KMS-11 (cell line): ENCODE measurements around the gene ERGIC3.
"Not testable (repeated sequence)": the region's sequence is repeated elsewhere in the genome, so short reads cannot be mapped to it uniquely, and the experiment has no call there.

Source experiments
- H2AFZ ChIP-seq: fragments of 200-600 bp; sonication (generic); 2 replicates; pipeline ENCODE4 v1.6.1; 2016; ENCODE audit warnings: antibody characterized with exemption, mixed run types, low read depth
- H3K27ac ChIP-seq: fragments of 200-600 bp; sonication (generic); 2 replicates; pipeline ENCODE4 v1.6.1; 2016; ENCODE audit warnings: mild to moderate bottlenecking, mixed run types
- H3K27me3 ChIP-seq: fragments of 200-600 bp; sonication (generic); 2 replicates; pipeline ENCODE4 v1.6.1; 2017; ENCODE audit warnings: mild to moderate bottlenecking, low read depth, mixed run types, moderate library complexity; ENCODE audit not compliant: insufficient read depth
- H3K36me3 ChIP-seq: fragments of 200-600 bp; sonication (generic); 2 replicates; pipeline ENCODE4 v1.6.1; 2017; ENCODE audit warnings: mild to moderate bottlenecking, mixed run types; ENCODE audit not compliant: insufficient read depth
- H3K4me1 ChIP-seq: fragments of 200-600 bp; sonication (generic); 2 replicates; pipeline ENCODE4 v1.6.1; 2016; ENCODE audit warnings: mild to moderate bottlenecking, low read depth, mixed run types; ENCODE audit not compliant: poor library complexity, severe bottlenecking
- H3K4me2 ChIP-seq: fragments of 200-600 bp; sonication (generic); 2 replicates; pipeline ENCODE4 v1.7.0; 2016; ENCODE audit warnings: mild to moderate bottlenecking, mixed run types
- H3K4me3 ChIP-seq: fragments of 200-600 bp; sonication (generic); IDR thresholded peaks from 2 replicates; pipeline ENCODE4 v1.6.1; 2017; ENCODE audit warnings: low read depth, low read length, mixed read lengths; ENCODE audit not compliant: insufficient read depth
- H3K79me2 ChIP-seq: fragments of 200-600 bp; sonication (generic); 2 replicates; pipeline ENCODE4 v1.6.1; 2016; ENCODE audit warnings: low read depth, mixed run types; ENCODE audit not compliant: insufficient read depth
- H3K9ac ChIP-seq: fragments of 200-600 bp; sonication (generic); 2 replicates; pipeline ENCODE4 v1.6.1; 2016; ENCODE audit warnings: mild to moderate bottlenecking, mixed run types
- H4K20me1 ChIP-seq: fragments of 200-600 bp; sonication (generic); 2 replicates; pipeline ENCODE4 v1.6.1; 2016; ENCODE audit warnings: mild to moderate bottlenecking, mixed run types; ENCODE audit not compliant: insufficient read depth
- TF ChIP-seq, protein P1 (sequence below): fragments of 200-600 bp; sonication (generic); conservative IDR thresholded peaks from 2 replicates; pipeline ENCODE4 v1.6.1; 2017; ENCODE audit warnings: low read depth, mild to moderate bottlenecking, antibody characterized with exemption, low read length, moderate library complexity, mixed read lengths

Gene ERGIC3

DNA sequence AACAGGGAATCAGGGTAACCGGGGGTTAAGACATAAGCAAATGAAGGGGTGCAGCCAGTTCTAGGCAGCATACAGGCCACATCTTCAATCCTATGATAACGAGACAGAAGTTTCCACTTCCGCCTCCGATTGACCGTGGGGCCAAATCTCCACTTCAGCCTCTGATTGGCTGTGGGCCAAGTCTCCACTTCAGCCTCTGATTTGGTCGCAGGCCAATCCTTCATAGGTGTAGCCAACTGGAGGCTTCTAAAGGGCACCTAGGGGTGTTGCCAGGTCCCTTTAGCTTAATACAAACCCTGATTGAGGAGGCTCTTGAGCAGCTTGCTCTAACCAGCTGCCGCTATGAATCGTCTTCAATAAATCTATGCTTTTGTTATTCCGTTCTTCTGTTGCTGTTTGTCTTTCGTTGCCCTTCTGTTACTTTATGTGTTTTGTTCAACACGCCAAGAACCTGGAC, 2.1 kb upstream of the ERGIC3 start:
- H3K36me3 ChIP-seq: no peaks in the 10 kb centered on the region
- H3K79me2 ChIP-seq: no peaks in the 10 kb centered on the region
- H3K4me2 ChIP-seq: no peak overlapping the region
- H3K9ac ChIP-seq: no peak overlapping the region
- no peaks in the 10 kb centered on the region for H3K27me3 ChIP-seq
- no peaks in the 10 kb centered on the region for H4K20me1 ChIP-seq
- peaks cover 7% of the 10 kb centered on the region for H3K4me1 ChIP-seq
- TF ChIP-seq, protein P1, sequence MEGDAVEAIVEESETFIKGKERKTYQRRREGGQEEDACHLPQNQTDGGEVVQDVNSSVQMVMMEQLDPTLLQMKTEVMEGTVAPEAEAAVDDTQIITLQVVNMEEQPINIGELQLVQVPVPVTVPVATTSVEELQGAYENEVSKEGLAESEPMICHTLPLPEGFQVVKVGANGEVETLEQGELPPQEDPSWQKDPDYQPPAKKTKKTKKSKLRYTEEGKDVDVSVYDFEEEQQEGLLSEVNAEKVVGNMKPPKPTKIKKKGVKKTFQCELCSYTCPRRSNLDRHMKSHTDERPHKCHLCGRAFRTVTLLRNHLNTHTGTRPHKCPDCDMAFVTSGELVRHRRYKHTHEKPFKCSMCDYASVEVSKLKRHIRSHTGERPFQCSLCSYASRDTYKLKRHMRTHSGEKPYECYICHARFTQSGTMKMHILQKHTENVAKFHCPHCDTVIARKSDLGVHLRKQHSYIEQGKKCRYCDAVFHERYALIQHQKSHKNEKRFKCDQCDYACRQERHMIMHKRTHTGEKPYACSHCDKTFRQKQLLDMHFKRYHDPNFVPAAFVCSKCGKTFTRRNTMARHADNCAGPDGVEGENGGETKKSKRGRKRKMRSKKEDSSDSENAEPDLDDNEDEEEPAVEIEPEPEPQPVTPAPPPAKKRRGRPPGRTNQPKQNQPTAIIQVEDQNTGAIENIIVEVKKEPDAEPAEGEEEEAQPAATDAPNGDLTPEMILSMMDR: no peak
- no peak overlapping the region for H2AFZ ChIP-seq
- no peak overlapping the region for H3K27ac ChIP-seq
- H3K4me3 ChIP-seq: no peak overlapping the region

DNA sequence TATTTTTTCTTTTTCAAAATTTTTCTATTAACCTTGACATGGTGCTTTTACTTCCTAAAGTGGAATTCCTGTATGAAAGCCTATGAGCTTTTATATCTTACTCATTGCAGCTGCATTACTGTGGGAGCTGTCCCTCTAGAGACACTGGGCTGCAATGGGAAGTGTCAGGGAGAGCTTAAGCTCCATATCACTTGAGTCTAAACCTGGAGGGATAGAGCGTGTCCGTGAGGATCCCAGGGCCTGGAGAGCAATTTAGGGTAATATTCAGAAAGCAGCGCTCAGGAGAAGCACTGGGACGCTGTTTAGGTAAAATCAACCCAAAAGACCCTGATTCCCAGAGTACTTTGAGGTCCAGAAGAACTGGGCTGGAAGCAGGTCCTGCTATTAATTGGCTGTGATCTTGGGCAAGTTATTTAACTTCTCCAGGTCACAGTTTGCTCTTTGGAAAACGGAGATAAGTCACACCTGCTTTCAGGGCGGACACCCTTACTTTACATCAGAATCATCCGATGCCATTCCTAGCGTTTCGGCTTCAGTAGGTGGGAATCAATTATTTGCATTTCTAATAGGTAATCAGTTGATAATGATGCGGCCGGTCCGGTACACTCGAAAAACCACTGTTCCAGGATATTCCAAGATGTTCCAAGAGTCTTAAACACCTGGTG, 628 bp upstream of the ERGIC3 start:
- no peaks in the 10 kb centered on the region for H3K36me3 ChIP-seq
- H2AFZ ChIP-seq: peak overlapping the region; percentile 85
- H3K4me3 ChIP-seq: peak overlapping the region; percentile 45
- TF ChIP-seq, protein P1: no peak
- H3K27ac ChIP-seq: no peak overlapping the region
- no peaks in the 10 kb centered on the region for H3K79me2 ChIP-seq
- no peak overlapping the region for H3K9ac ChIP-seq
- peaks cover 7% of the 10 kb centered on the region for H3K4me1 ChIP-seq
- H4K20me1 ChIP-seq: no peaks in the 10 kb centered on the region
- H3K27me3 ChIP-seq: no peaks in the 10 kb centered on the region
- H3K4me2 ChIP-seq: peak overlapping the region; percentile 70

DNA sequence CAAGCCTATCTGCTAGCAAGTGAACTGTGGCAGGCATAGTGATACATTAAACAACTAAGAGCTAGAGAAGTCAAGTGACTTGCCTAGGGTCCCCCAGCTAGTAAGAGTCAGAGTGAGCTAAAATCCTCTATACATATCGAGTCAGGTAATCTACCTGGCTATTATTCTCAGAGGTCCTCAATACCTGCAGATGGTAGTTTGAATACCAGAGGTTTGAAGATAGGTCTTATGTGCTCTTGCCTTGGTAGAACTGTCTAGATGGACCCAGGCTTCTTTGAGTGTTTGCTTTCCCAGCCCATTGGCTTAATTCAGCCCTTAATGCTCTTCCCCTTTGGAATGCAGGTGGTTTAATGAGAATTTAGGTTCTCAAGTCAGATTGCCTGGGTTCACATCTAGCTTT, 1.1 kb downstream of the ERGIC3 start:
- TF ChIP-seq, protein P1: no peak
- H2AFZ ChIP-seq: no peak overlapping the region
- H3K79me2 ChIP-seq: no peaks in the 10 kb centered on the region
- no peak overlapping the region for H3K4me3 ChIP-seq
- no peak overlapping the region for H3K27ac ChIP-seq
- H3K27me3 ChIP-seq: no peaks in the 10 kb centered on the region
- H3K36me3 ChIP-seq: no peaks in the 10 kb centered on the region
- H3K4me1 ChIP-seq: peaks cover 7% of the 10 kb centered on the region
- H4K20me1 ChIP-seq: no peaks in the 10 kb centered on the region
- no peak overlapping the region for H3K9ac ChIP-seq
- H3K4me2 ChIP-seq: 0 out of 2 replicates have a peak overlapping the region, but pooled peaks have one; percentile 65

DNA sequence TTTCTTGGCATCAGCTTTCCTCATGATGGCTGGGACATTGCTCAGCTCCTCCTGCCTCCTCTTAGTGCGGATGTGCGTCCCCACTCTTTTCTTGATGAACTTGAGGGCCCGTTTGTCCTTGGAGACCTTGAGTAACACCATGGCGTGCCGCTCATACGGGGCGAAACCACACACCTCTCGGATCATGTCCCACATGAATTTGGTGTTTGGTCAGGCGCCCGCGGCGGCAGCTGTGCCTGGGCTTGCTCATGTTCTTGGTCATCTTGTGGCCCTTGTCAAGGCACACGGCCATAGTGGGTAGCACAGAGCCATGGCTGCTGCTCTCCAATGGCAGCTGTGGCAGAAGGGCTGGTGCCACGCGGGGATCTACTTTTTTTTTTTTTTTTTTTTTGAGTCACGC, 2.6 kb downstream of the ERGIC3 start:
- Histone ChIP-seq H3K4me3 (no peak overlapping the region), H3K36me3 (no peaks in the 10 kb centered on the region), H2AFZ (no peak overlapping the region), H3K27ac (no peak overlapping the region), H4K20me1 (no peaks in the 10 kb centered on the region), H3K9ac (no peak overlapping the region), H3K4me1 (peaks cover 7% of the 10 kb centered on the region), H3K79me2 (no peaks in the 10 kb centered on the region), H3K4me2 (no peak overlapping the region), H3K27me3 (no peaks in the 10 kb centered on the region)
- TF ChIP-seq, protein P1: no peak

DNA sequence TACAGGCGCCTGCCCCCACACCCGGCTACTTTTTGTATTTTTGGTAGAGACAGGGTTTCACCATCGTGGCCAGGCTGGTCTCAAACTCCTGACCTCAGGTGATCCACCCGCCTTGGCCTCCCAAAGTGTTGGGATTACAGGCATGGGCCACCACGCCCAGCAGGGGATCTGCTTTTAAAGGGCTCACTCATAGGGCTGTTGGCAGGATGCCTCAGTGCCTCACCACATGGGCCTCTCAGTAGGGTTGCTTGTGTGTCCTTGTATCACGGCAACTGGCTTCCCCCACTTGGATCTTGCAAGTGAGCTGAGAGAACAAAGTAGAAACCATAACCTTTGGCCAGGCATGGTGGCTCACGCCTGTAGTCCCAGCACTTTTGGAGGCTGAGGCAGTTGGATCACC, 3.1 kb downstream of the ERGIC3 start:
- not testable (repeated sequence) for H3K4me3 ChIP-seq, H3K9ac ChIP-seq, H3K36me3 ChIP-seq, H3K4me2 ChIP-seq, H3K27ac ChIP-seq, H3K79me2 ChIP-seq, H3K4me1 ChIP-seq, H4K20me1 ChIP-seq, H3K27me3 ChIP-seq, H2AFZ ChIP-seq
